ENCODE data around the gene LST1.

LST1 gene
- 41.5 to 229 (median 126) reads per million in 18 experiments for total RNA-seq

GRCh38 chr6:31586008-31586407, at the start of gene LST1:
LST1 (plus strand) TSS chr6:31586277; CDS start chr6:31587300, 1,023 bp downstream.
- peak; percentile 85 to 91 for DNase-seq

DNA sequence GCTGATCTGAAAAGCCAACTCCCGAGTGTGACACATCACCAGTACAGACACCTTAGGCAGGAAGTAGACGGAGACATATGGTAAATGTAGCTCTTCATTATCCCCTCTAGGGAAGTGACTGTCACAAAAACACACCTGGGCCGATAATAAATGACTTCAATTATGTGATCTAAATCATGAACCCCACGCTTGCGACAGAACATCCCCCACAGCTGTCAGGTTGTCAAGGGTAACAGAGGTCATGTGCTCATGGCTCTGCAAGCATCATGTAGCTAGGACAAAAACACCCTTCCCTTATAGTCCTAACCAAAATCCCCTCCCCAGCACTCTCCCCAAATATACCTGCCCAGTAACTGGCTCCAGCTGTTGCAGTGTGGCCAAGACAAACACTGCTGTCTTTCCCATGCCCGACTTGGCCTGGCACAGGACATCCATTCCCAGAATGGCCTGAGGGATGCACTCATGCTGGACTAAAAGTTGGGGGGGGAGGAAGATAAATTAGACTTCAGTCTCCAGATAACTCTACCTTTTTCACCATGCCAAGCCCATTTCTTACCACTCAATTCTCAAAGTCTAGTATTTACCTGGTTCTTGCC, 47.2 kb upstream of the LST1 start:
- no peak for DNase-seq

DNA sequence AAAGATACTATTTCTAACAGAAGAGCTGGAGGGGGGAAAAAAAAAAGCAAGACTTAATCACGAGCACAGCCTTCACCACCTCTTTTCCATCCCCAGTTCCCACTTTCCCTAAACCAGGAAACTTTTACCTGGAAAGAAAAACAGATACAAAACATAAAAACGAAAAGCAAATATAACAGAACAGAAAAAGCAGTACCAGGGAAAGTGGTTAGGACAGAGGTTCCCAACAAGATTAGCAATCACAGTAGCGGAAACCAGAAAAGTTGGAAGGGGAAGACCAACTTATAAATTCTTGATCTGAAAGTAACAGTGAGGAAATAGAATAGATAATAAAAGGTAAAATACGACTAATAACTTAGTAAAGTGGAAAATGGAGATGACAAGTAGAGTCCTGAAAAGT, 45.4 kb upstream of the LST1 start:
- no peak for DNase-seq

GRCh38 chr6:31541059-31541657, 44.9 kb upstream of the LST1 start:
- DNase-seq: peak; percentile 63 to 69

DNA sequence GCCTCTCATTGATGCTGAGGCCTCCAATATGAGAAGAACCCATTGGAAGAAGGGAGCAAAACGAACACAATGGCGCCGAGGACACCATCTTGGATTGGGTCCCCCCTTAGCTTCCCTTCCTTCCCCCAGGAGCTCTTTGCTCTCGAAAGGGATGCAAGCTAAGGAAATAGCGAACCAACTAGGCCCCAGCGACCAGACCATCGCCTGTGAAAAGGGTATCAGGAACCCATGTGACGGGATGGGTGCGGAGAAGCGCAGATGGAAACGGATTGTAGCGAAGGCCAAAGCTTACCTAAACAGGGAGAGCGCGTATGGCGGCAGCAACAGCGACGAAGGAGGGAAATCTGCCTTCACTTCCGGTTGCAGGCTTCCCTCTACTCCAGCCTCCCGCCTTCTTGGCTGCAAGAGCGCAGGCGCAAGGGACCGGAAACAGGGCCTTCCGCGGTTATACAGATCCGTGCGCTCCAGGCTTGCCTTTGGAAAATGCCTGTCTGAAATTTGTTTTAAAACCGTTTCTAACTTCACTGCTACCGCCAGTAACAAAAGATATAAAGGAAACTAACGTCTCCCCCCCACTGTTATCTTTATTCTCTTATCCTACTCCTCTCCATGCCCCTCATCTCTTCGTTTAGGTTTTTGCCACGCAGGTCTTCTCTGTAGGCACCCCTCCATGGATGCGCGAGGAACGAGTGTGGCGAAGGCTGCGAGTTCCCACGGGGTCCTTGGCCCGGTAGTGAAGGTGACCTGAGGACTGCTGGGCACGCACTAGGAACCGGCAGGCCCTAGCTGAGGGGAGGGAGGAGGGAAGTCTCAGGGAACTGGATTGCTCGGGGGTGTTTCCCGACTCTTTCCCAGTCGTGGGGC, 44.2 kb upstream of the LST1 start, which contains the start of gene DDX39B:
Gene DDX39B, minus strand, starts transcription at position 346 of the 864 bp plus-strand sequence. CDS start 1,471 bp downstream, outside the sequence.
- peak; percentile 97 to 99 for DNase-seq

GRCh38 chr6:31543639-31544038, 42.4 kb upstream of the LST1 start:
- no peak for DNase-seq

- no peak for DNase-seq
These were observed 41.4 kb upstream of the LST1 start for GRCh38 chr6:31544676-31545075.

- DNase-seq: no peak
These were observed 40.8 kb upstream of the LST1 start for GRCh38 chr6:31545291-31545690.

GRCh38 chr6:31546339-31546957, 39.6 kb upstream of the LST1 start, which contains the start of gene ATP6V1G2:
ATP6V1G2 (minus strand) TSS chr6:31546608; CDS start chr6:31546559, 49 bp downstream.
- peak; percentile 78 to 81 for DNase-seq

GRCh38 chr6:31546958-31547726, 38.9 kb upstream of the LST1 start, which contains the start of gene NFKBIL1:
NFKBIL1 (plus strand) TSS chr6:31547608; CDS start chr6:31547695, 87 bp downstream.
- DNase-seq: peak; percentile 96

DNA sequence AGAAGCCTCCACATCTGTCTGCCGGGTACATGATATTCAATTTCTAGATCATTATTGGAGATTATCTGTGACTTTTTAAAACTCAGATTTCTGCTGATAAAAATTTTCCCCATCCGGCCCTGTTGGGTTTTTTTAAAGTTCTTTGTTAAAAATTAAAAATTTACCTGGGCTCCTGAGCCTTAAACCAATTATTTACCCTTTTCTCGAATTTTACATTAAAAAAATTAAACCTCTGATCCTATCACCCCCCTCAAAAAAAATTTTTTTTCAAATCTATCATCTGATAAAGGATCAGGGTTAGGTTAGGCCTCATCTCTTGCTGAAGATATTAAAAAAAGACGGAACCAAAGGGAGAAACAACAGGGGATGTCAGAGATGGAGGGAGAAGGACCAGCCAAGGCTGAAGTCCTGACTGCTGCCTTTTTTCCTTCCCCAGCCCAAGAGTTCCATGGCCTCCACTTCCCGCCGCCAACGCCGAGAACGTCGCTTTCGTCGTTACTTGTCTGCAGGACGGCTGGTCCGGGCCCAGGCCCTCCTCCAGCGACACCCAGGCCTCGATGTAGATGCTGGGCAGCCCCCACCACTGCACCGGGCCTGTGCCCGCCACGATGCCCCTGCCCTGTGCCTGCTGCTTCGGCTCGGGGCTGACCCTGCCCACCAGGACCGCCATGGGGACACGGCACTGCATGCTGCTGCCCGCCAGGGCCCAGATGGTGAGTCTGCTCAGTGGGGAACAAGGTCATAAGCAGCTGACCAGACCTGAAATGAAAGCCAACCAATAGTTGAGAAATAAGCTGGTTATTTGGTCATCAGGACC, 38.1 kb upstream of the LST1 start:
- peak; percentile 48 to 59 for DNase-seq

DNA sequence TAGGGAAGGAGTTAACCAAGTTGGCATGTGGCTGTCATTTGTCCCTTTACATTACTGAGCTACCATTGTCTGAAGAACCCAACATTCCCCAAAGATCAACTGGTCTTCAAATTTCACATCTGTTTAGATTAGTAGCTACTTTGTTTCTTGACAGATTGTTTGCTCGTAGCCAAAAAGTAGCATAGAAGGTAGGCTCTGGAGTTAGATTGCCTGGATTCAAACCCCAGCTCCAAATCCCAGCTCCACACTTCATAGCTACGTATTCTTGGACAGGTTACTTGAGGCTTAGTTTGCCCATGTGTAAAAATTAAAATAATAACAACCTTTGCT, 37.6 kb upstream of the LST1 start:
- DNase-seq: no peak

GRCh38 chr6:31551371-31551770, 34.7 kb upstream of the LST1 start:
- peak; percentile 88 to 90 for DNase-seq

GRCh38 chr6:31556307-31556706, 29.8 kb upstream of the LST1 start:
- DNase-seq: no peak

- DNase-seq: no peak
These were observed 28.4 kb upstream of the LST1 start for GRCh38 chr6:31557443-31558317.

GRCh38 chr6:31558318-31558625, 27.8 kb upstream of the LST1 start:
- DNase-seq: no peak

DNA sequence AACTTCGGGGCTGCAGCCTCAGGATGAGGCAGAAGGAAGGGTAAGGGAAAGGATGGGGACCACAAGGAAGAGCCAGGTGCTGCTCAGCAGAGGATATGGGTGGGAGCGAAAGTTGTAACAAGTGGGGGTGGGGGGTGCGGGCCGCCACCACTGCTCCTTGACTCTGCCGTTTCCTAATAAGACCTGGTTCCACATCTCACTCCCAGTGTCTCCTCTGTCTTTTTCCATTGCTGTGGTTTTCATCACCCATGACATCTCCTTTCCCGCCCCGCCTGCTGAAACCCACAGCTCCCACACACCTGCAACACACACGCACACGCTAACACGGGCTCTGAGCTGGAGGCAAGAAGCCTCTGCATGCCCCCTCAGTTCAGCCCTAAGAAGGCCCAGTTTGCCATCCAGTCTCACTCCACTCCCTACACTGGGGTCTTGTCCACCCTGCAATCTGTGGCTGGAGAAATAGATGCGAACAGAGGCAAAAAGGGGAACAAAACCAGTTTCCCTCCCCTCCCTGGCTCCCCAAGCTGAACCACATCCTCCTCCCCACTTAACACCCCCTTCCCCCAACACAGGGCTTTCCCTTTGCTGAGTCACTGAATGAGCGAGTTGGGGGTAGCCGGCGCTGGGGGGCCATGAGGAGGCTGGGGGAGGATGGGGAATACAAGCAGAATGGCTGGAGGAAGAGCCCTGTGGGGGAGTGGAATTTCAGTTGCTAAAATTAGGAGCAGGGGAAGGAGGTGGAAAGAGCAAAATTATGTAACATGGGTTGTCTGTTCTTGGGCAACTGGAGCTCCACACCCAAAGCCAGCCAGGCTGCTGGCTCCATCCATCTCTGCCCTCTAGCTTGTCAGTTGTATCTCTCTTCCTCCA, 27.2 kb upstream of the LST1 start:
- peak; percentile 94 to 97 for DNase-seq

DNA sequence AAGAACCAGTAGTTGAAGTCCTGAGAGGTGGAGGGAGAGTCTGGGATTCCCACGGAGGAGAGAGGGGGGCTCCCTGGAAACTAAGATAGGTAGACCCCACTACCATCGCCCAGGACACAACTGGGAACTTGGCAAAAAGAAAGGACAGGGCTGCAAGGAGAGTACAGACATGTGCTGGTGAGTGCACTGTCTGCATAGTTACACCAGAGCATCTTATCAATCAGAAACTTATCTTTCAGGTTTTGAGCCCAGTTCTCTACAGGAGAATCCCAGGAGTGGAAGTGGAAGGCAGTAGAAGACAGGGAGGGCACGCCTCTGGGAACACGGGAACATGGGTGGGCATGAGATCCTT, 26.5 kb upstream of the LST1 start:
- no peak for DNase-seq

GRCh38 chr6:31559958-31560696, 25.9 kb upstream of the LST1 start:
- peak; percentile 67 to 74 for DNase-seq

Data from inflammatory macrophage (primary cell).